Activated T-cell treated with anti-CD3 and anti-CD28 coated beads, Interleukin-2, amount 50 U/mL, for 1 hour (primary cell): ENCODE results near the gene APCDD1.
"Not testable (repeated sequence)": the region's sequence is repeated elsewhere in the genome, so short reads cannot be mapped to it uniquely, and the experiment has no call there.

ENCODE experiments used
- DNase-seq: peaks from one replicate; pipeline ENCODE4 v3.0.0-alpha.2; 2020

Gene APCDD1

DNA sequence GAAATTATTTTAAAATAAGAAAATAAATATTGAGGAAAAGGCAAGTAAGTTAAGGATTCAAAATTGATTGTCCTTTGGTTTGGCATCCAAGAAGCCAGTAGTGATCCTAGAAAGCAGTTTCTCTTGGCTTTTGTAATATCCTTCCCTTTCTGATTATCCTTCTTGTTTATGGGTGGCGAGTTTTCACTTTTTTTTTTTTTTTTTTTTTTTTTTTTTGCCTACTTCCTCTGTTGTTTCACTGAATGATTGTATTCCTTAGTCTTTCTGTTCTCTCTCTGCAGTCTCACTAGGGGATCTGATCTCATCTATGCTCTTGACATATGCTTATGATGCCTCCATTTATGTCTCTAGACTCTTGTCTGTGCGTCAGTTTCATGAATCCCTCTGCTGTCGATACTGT, 75.6 kb downstream of the APCDD1 start:
- no peak for DNase-seq

DNA sequence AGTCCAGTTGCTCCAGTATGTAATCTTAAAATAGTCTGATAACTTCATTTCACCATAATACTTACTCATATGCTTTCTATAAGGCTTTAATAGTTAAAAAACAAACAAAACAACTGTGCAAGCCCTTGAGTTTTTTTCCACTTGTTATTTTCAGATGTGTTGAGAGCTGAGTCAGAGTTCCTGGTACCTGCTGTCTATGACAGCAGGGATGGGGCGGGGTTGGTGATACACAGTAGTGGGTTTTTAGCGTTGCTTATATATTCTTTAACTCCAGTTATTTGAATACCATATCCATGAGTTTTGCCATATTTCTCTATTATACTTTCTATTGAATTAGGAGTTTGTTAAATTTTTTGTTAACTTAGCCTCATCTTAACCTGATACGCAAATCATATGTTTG, 76.4 kb downstream of the APCDD1 start:
- DNase-seq: no peak

DNA sequence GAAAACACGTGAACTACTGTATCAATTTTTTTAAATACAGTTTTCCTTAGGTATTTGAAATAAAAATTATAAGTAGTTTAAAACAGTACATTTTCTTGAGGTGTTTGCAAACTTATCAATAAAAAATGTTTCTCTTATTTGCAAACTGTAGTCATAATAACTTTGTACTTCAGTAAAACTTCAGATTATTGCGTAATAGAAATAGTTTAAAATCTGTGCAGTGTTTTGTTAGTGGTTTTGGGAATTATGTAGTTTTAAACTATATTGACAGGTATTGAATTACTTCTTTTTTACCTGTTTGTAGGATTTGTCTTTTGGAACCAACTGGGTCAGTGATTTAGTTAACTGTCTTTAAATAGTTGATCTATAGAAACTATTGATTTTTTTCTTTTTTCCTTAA, 78.7 kb downstream of the APCDD1 start:
- DNase-seq: no peak

DNA sequence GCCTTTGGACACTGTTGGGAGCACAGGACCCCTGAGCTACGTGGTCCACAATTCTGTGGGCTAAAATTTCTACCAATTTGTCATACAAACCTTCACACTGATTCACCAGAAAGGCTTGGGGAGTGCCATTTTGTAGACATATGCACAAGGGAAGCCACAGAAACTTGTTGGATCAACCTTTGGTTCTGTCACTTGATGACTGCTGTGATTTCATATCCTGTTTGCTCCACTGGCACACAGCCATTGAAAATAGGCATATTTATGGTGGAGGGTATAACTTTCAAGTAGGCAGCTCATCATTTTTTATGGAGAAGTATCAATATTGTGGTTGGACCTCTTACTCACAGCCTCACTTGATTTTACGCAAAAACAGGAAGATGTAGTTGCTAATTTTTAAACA, 81.8 kb downstream of the APCDD1 start:
- no peak for DNase-seq

DNA sequence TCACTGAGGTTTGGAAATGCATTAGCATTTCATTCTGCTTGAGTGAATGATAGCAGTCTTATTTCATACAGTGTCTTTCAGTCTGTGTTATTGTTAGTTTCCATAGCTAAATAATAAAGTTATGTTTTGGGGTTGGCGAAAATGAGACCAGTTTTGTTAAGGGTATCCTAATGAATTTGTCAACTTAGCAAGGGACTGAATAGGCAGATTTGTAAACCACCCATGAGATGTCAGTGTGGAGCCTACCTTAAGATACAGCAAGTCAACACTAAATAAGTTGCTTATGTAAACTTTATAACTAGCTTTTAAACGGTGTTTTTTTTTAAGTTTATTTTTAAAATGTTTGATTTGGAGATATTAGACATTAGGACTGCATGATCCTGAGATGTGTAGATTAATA, 83.3 kb downstream of the APCDD1 start:
- no peak for DNase-seq

DNA sequence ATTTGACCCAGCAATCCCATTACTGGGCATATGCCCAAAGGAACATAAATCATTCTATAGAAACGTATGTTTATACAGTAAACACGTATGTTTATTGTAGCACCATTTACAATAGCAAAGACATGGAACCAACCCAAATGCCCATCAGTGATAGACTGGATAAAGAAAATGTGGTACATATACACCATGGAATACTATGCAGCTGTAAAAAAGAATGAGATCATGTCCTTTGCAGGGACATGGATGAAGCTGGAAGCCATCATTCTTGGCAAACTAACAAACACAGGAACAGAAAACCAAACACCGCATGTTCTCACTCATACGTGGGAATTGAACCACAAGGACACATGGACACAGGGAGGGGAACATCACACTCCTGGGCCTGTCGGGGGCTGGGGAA, 84.7 kb downstream of the APCDD1 start:
- not testable (repeated sequence) for DNase-seq
